OCI-M2 (cell line): ENCODE data around the gene ZFYVE9.
"Not testable (repeated sequence)": the region's sequence is repeated elsewhere in the genome, so short reads cannot be mapped to it uniquely, and the experiment has no call there.

Experiments
- DNase-seq: peaks from one replicate; lab custom pipeline; 2025; ENCODE audit not compliant: unreplicated experiment; lab: John Stamatoyannopoulos, UW

Gene ZFYVE9

GRCh38 chr1:52141513-52142219, at the start of gene ZFYVE9:
ZFYVE9 (plus strand) TSS chr1:52142089; CDS start chr1:52233207, 91,118 bp downstream.
- no peak for DNase-seq

GRCh38 chr1:52094300-52094699, 47.6 kb upstream of the ZFYVE9 start:
- not testable (repeated sequence) for DNase-seq

GRCh38 chr1:52096216-52096615, 45.7 kb upstream of the ZFYVE9 start:
- no peak for DNase-seq

- no peak for DNase-seq
Observed at GRCh38 chr1:52098139-52098871, 43.6 kb upstream of the ZFYVE9 start.

- DNase-seq, result no peak
Observed at GRCh38 chr1:52102336-52103013, 39.4 kb upstream of the ZFYVE9 start.

GRCh38 chr1:52111492-52111891, 30.4 kb upstream of the ZFYVE9 start:
- DNase-seq, result no peak

GRCh38 chr1:52112489-52112888, 29.4 kb upstream of the ZFYVE9 start:
- DNase-seq, result no peak

GRCh38 chr1:52119301-52120079, 22.4 kb upstream of the ZFYVE9 start:
- DNase-seq, result no peak

- no peak for DNase-seq
Observed at GRCh38 chr1:52122384-52122783, 19.5 kb upstream of the ZFYVE9 start.

GRCh38 chr1:52123622-52124021, 18.3 kb upstream of the ZFYVE9 start:
- DNase-seq, result no peak

GRCh38 chr1:52125736-52126359, 16.0 kb upstream of the ZFYVE9 start:
- DNase-seq, result no peak

- DNase-seq, result no peak
Observed at GRCh38 chr1:52127181-52128180, 14.4 kb upstream of the ZFYVE9 start.

GRCh38 chr1:52139817-52140540, 1.9 kb upstream of the ZFYVE9 start:
- no peak for DNase-seq

GRCh38 chr1:52140633-52141512, 1.0 kb upstream of the ZFYVE9 start:
- no peak for DNase-seq

- DNase-seq, result no peak
Observed at GRCh38 chr1:52142220-52143183, 613 bp downstream of the ZFYVE9 start.

- DNase-seq, result no peak
Observed at GRCh38 chr1:52145137-52145536, 3.2 kb downstream of the ZFYVE9 start.

GRCh38 chr1:52150445-52150844, 8.6 kb downstream of the ZFYVE9 start:
- not testable (repeated sequence) for DNase-seq
